RWPE1 (cell line): Measurements from ENCODE around the gene FOCAD.
A peak's percentile ranks its signal among the peaks of the same experiment; 100 is the strongest.

Experiments used
- CTCF ChIA-PET: fragments of 350-600 bp; sonication (Branson Sonifier 250); formaldehyde crosslinking; extraction: SDS; loops from one replicate; lab custom pipeline; 2021; lab: Yijun Ruan, JAX
- POLR2A ChIA-PET: fragments of 400-600 bp; formaldehyde crosslinking; extraction: SDS; loops from one replicate; lab custom pipeline; 2020; ENCODE audit warnings: antibody characterized with exemption; ENCODE audit not compliant: low non-redundant PET; lab: Yijun Ruan, JAX
- DNase-seq: peaks from one replicate; pipeline ENCODE4 v3.0.0; 2012; ENCODE audit warnings: low spot score
- H3K27ac ChIP-seq: fragments of 450-650 bp; 2 replicates; pipeline ENCODE4 v1.5.1; 2017
- CTCF ChIP-seq: fragments of 450-650 bp; conservative IDR thresholded peaks from 2 replicates; pipeline ENCODE4 v1.5.1; 2017; ENCODE audit warnings: low read depth, mild to moderate bottlenecking

Gene FOCAD

GRCh38 chr9:20658677-20659473 is 25.2 kb upstream of the FOCAD start:
- POLR2A ChIA-PET, result interaction anchor here (0.6 kb wide), 1 partner anchor 1186 kb away, joined by 3 read pairs; no protein-coding TSS in a partner anchor
- CTCF ChIA-PET, result interaction anchor here (0.5 kb wide), 1 partner anchor 64 kb away, joined by 4 read pairs; no protein-coding TSS in a partner anchor
- no peak for DNase-seq
- TF ChIP-seq CTCF, result no peak
- H3K27ac ChIP-seq, result peak overlapping the region; percentile 67

GRCh38 chr9:20659474-20659967 is 24.5 kb upstream of the FOCAD start:
- H3K27ac ChIP-seq, result no peak overlapping the region
- CTCF ChIA-PET, result no interaction called here

GRCh38 chr9:20662156-20662555 is 21.9 kb upstream of the FOCAD start:
- no peak overlapping the region for H3K27ac ChIP-seq
- TF ChIP-seq CTCF, result no peak
- POLR2A ChIA-PET, result no interaction called here
- CTCF ChIA-PET, result interaction anchor here (1.0 kb wide), 1 partner anchor 38 kb away, joined by 3 read pairs; no protein-coding TSS in a partner anchor
- DNase-seq, result no peak

More at GRCh38 chr9:20659474-20659967, 24.5 kb upstream of the FOCAD start:
- TF ChIP-seq CTCF, result no peak
- POLR2A ChIA-PET, result no interaction called here
- no peak for DNase-seq

- DNase-seq, result no peak
- TF ChIP-seq CTCF, result no peak
- ChIA-PET CTCF (no interaction called here), POLR2A (no interaction called here)
- H3K27ac ChIP-seq, result no peak overlapping the region
Observed at GRCh38 chr9:20663133-20663532, 20.9 kb upstream of the FOCAD start.

GRCh38 chr9:20664501-20664900 is 19.6 kb upstream of the FOCAD start:
- ChIA-PET CTCF (interaction anchor here (0.6 kb wide), 2 partner anchors 16 to 83 kb away, joined by 3 to 4 read pairs; no protein-coding TSS in a partner anchor), POLR2A (no interaction called here)
- TF ChIP-seq CTCF, result no peak
- no peak overlapping the region for H3K27ac ChIP-seq
- no peak for DNase-seq

DNA sequence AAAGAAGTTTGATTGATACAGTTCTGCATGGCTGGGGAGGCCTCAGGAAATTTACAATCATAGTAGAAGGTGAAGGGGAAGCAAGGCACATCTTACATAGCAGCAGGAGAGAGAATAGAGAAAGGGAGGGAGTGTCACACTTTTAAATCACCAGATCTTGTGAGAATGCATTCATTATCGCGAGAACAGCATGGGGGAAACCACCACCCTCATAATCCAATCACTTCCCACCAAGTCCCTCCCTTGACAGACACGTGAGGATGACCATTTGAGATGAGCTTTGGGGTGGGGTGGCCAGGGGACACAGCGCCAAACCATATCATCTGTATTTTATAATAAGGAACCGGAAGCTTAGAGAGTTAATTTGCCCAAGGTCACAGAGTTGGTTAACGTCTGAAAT is 13.7 kb upstream of the FOCAD start:
- ChIA-PET CTCF (interaction anchor here (0.7 kb wide), 1 partner anchor 45 kb away, joined by 3 read pairs; no protein-coding TSS in a partner anchor), POLR2A (no interaction called here)
- no peak for TF ChIP-seq CTCF
- H3K27ac ChIP-seq, result no peak overlapping the region
- no peak for DNase-seq
